NCI-H2227 (cell line): ENCODE results near the gene AGAP3.

ENCODE experiments used
- DNase-seq: peaks from one replicate; lab custom pipeline; 2025; ENCODE audit not compliant: unreplicated experiment; lab: John Stamatoyannopoulos, UW

Gene AGAP3

GRCh38 chr7:151107882-151108281 lies 21.6 kb downstream of the AGAP3 start:
- no peak for DNase-seq

GRCh38 chr7:151109094-151110048 lies 23.1 kb downstream of the AGAP3 start:
- no peak for DNase-seq

GRCh38 chr7:151110236-151110940 lies 24.1 kb downstream of the AGAP3 start:
- no peak for DNase-seq

GRCh38 chr7:151110941-151111645 lies 24.8 kb downstream of the AGAP3 start:
- DNase-seq = peak; percentile 84

GRCh38 chr7:151113344-151114150 lies 27.3 kb downstream of the AGAP3 start:
- DNase-seq = peak; percentile 36

GRCh38 chr7:151114151-151115090 lies 28.1 kb downstream of the AGAP3 start:
- DNase-seq = no peak

GRCh38 chr7:151115121-151115835 lies 29.0 kb downstream of the AGAP3 start:
- no peak for DNase-seq

GRCh38 chr7:151115836-151116418 lies 29.7 kb downstream of the AGAP3 start:
- no peak for DNase-seq

GRCh38 chr7:151116603-151117440 lies 30.5 kb downstream of the AGAP3 start:
- DNase-seq = no peak

- DNase-seq = no peak
These were observed 31.3 kb downstream of the AGAP3 start for GRCh38 chr7:151117565-151117964.

- DNase-seq = no peak
These were observed 32.1 kb downstream of the AGAP3 start for GRCh38 chr7:151118108-151119054.

- no peak for DNase-seq
These were observed 32.8 kb downstream of the AGAP3 start for GRCh38 chr7:151119055-151119415.

GRCh38 chr7:151119902-151120301 lies 33.6 kb downstream of the AGAP3 start:
- peak; percentile 60 for DNase-seq

- no peak for DNase-seq
These were observed 34.6 kb downstream of the AGAP3 start for GRCh38 chr7:151120896-151121295.

- no peak for DNase-seq
These were observed 35.3 kb downstream of the AGAP3 start for GRCh38 chr7:151121380-151122170.

- no peak for DNase-seq
These were observed 36.0 kb downstream of the AGAP3 start for GRCh38 chr7:151122276-151122675.
